Activated B cell treated with CpG ODN at 0.5 μM for 24 hours (primary cell): Measurements from ENCODE around the gene CDC42EP1. TPM values are rescaled to one million over a fixed set of nuclear protein-coding genes. Genes with fewer than 3 reads are reported as not detected.
"Not testable (repeated sequence)": the region's sequence is repeated elsewhere in the genome, so short reads cannot be mapped to it uniquely, and the experiment has no call there.

Experiments used
- ATAC-seq: fragments of 200-7000 bp; cut with Tn5 transposase; one replicate; pipeline ENCODE4 v1.10.0; 2021; ENCODE audit warnings: low read depth, mild to moderate bottlenecking, moderate library complexity
- CTCF ChIA-PET: fragments of 350-600 bp; sonication (Branson Sonifier 250); formaldehyde crosslinking; loops from one replicate; lab custom pipeline; 2021; ENCODE audit warnings: antibody characterized with exemption; lab: Charles Lee
- POLR2A ChIA-PET: fragments of 350-600 bp; sonication (Branson Sonifier 250); formaldehyde crosslinking; loops from one replicate; lab custom pipeline; 2021; ENCODE audit warnings: antibody characterized with exemption; lab: Charles Lee
- DNase-seq: peaks from one replicate; pipeline ENCODE4 v3.0.0; 2022
- H3K27ac Mint-ChIP-seq: one replicate; pipeline ENCODE4 v1.8.0; 2020; ENCODE audit warnings: mixed read lengths
- H3K27me3 Mint-ChIP-seq: one replicate; pipeline ENCODE4 v1.8.0; 2021; ENCODE audit warnings: mixed read lengths
- H3K36me3 Mint-ChIP-seq: one replicate; pipeline ENCODE4 v1.8.0; 2021; ENCODE audit warnings: low read depth, mixed read lengths
- H3K4me1 Mint-ChIP-seq: one replicate; pipeline ENCODE4 v1.8.0; 2021; ENCODE audit warnings: mixed read lengths
- H3K4me3 Mint-ChIP-seq: one replicate; pipeline ENCODE4 v1.8.0; 2020; ENCODE audit warnings: mild to moderate bottlenecking, mixed read lengths
- H3K9me3 Mint-ChIP-seq: one replicate; pipeline ENCODE4 v1.8.0; 2020; ENCODE audit warnings: mixed read lengths
- intact Hi-C: fragments of 100-400 bp; cut with micrococcal nuclease; formaldehyde crosslinking; loops from one replicate; pipeline ENCODE4 v1.15.1; 2024
- total RNA-seq: library from RNA; stranded (reverse); gene quantifications from 2 replicates; pipeline ENCODE4 v1.2.3, GENCODE V29; 2022
- TF ChIP-seq, protein P1 (sequence below): fragments of 200-600 bp; IDR thresholded peaks from one replicate; pipeline ENCODE4 v1.8.0; 2022; ENCODE audit warnings: antibody characterized with exemption, mild to moderate bottlenecking

CDC42EP1 gene
- total RNA-seq, 1 donor from 2014 or later: not detected

DNA sequence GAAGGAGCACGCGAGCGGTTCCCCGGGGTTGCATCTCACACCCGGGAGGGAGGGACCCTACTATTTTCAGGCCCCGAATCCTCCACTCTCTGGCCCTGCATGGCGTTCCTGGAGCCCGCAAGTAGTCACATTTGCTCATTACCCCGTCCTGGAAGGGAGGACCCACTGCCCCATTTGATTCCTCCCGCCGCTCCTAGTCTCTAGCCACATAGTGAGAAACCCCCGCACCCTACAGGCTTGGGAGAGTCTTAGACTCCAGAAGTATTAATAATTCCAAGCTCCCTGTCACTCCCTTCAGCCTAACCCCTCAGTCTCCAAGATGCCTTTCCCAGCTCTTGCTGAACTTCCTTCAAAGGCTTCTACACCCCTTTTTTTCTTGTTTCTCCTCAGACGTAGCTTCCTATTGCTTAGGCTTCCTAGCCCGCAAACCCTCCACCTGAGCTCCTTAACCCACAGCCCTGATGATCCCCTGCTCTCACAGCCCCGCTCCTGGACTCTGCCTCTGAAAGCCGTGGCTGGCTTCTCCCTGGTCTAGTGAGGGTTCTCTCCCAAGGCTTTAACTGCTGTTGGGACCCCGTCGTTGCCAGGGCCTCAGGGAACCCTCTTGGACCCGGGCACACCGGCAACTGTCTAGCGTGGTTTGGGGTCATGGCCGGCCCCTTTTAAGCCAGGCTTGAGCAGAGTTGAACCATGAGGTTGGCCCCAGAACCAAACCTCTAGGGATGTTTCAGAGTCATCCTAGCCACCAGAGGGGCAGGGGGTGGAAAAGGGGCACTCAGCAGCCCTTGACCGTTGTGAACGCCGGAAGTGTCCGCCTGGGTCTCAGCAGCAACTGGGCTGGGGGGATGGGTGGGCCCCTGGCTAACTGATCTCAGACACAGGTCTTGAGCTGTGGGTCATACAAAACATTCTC, 49.2 kb downstream of the CDC42EP1 start:
- TF ChIP-seq, protein P1, sequence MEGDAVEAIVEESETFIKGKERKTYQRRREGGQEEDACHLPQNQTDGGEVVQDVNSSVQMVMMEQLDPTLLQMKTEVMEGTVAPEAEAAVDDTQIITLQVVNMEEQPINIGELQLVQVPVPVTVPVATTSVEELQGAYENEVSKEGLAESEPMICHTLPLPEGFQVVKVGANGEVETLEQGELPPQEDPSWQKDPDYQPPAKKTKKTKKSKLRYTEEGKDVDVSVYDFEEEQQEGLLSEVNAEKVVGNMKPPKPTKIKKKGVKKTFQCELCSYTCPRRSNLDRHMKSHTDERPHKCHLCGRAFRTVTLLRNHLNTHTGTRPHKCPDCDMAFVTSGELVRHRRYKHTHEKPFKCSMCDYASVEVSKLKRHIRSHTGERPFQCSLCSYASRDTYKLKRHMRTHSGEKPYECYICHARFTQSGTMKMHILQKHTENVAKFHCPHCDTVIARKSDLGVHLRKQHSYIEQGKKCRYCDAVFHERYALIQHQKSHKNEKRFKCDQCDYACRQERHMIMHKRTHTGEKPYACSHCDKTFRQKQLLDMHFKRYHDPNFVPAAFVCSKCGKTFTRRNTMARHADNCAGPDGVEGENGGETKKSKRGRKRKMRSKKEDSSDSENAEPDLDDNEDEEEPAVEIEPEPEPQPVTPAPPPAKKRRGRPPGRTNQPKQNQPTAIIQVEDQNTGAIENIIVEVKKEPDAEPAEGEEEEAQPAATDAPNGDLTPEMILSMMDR: no peak
- Mint-ChIP-seq H3K4me1 (peaks cover 41% of the 10 kb centered on the region), H3K27ac (peak overlapping the region; percentile 88), H3K4me3 (peak overlapping the region; percentile 90), H3K36me3 (peaks cover 7% of the 10 kb centered on the region), H3K27me3 (peaks cover 12% of the 10 kb centered on the region), H3K9me3 (no peaks in the 10 kb centered on the region)
- no peak for DNase-seq
- ChIA-PET CTCF (interaction anchor here (1.1 to 4.8 kb wide), 12 partner anchors 8 to 293 kb away, joined by 3 to 50 read pairs (median 10); partner anchors contain the start of genes GCAT and LGALS1), POLR2A (interaction anchor here (0.6 to 5.9 kb wide), 16 partner anchors 9 to 234 kb away, joined by 3 to 104 read pairs (median 20); partner anchors contain the start of genes ANKRD54, LGALS1, MFNG and NOL12)
- intact Hi-C loops: loop anchor here (1.0 to 10.0 kb wide), 4 partner anchors 198 to 1265 kb away; partner anchors contain the start of genes C22orf23, CBX6, DDX17 and GCAT
- no peak for ATAC-seq

DNA sequence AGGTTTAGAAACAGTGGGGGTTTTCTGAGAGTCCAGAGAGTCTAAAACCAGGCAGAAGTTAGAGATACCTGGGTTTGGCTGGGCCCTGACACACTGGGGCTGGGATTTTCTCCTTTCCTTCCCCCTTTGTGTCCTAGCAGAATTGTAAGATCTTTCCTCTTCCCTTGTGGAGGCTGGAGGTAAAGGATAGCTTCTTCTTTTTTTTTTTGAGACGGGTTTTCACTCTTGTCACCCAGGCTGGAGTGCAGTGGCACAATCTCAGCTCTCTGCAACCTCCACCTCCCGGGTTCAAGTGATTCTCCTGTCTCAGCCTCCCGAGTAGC, 49.8 kb downstream of the CDC42EP1 start:
- ATAC-seq, DNase-seq, intact Hi-C loops, H3K9me3 Mint-ChIP-seq: not testable (repeated sequence)
- Mint-ChIP-seq H3K27me3 (peaks cover 12% of the 10 kb centered on the region), H3K27ac (peak overlapping the region; percentile 88), H3K4me3 (peak overlapping the region; percentile 90), H3K36me3 (peaks cover 12% of the 10 kb centered on the region), H3K4me1 (peaks cover 41% of the 10 kb centered on the region)
- ChIA-PET POLR2A (interaction anchor here (0.6 to 5.9 kb wide), 11 partner anchors 9 to 124 kb away, joined by 3 to 104 read pairs (median 36); partner anchors contain the start of genes LGALS1, MFNG, NOL12 and PDXP), CTCF (interaction anchor here (1.4 to 4.8 kb wide), 4 partner anchors 15 to 33 kb away, joined by 3 to 50 read pairs (median 16); no protein-coding TSS in a partner anchor)

DNA sequence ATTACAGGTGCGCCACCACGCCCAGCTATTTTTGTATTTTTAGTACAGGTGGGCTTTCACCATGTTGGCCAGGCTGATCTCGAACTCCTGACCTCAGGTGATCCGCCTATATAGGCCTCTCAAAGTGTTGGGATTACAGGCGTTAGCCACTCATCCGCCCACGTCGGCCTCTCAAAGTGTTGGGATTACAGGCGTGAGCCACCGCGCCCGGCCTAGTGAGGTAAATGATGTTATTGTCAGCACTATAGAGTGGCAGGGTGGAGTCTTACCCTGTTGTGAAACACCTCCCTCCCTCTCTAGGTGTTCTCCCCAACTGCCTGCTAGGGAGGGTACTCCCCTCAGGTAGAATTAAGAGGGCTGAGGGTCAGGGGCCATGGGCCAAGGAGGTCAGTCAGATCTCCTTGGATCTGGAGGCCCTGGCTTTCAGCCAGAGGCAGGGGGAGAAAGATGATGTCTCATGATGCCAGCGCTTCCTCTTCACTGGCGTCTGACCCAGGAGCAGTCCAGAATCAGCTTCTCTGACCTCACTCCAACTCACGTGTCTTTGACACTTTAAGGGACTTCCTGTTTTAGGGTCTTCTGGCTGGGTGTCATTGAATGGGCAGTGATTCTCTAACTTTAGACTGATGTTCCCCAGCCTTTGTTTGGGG, 50.3 kb downstream of the CDC42EP1 start:
- H3K4me3 Mint-ChIP-seq: peak overlapping the region; percentile 90
- ChIA-PET POLR2A (interaction anchor here (2.9 to 5.9 kb wide), 9 partner anchors 8 to 125 kb away, joined by 17 to 104 read pairs (median 54); partner anchors contain the start of genes LGALS1, MFNG and PDXP), CTCF (interaction anchor here (1.4 to 4.8 kb wide), 3 partner anchors 15 to 26 kb away, joined by 3 to 26 read pairs (median 6); no protein-coding TSS in a partner anchor)
- ATAC-seq: no peak
- no peak for DNase-seq
- peaks cover 12% of the 10 kb centered on the region for H3K36me3 Mint-ChIP-seq
- peak overlapping the region; percentile 66 for H3K27ac Mint-ChIP-seq
- peaks cover 41% of the 10 kb centered on the region for H3K4me1 Mint-ChIP-seq
- intact Hi-C loops: no loop called here
- H3K27me3 Mint-ChIP-seq: peaks cover 8% of the 10 kb centered on the region
- H3K9me3 Mint-ChIP-seq: no peaks in the 10 kb centered on the region
- TF ChIP-seq, protein P1: no peak

DNA sequence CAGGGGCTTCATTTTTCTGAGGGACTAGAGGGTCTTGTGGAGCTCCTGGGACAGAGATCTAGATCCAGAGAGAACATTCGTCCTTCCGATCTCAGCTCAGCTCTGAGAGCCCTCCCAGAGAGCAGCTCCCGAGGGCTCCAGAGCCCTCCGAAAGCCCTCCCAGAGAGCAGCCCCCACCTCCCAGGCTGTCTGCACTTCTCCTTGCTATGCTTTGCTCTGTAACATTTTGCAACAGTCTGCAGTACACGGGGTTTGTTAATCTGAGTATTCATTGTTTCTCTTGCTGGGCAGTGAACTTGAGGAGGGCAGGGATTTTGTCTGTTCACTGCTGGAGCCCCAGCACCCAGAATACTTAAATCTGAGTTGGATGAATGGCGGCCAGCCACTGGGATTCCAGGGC, 50.9 kb downstream of the CDC42EP1 start:
- Mint-ChIP-seq H3K27ac (peak overlapping the region; percentile 66), H3K36me3 (peaks cover 18% of the 10 kb centered on the region), H3K4me3 (no peak overlapping the region), H3K27me3 (peaks cover 3% of the 10 kb centered on the region), H3K9me3 (no peaks in the 10 kb centered on the region), H3K4me1 (peaks cover 43% of the 10 kb centered on the region)
- intact Hi-C loops: no loop called here
- ATAC-seq (no peak), DNase-seq (no peak)
- ChIA-PET POLR2A (interaction anchor here (0.6 to 5.9 kb wide), 5 partner anchors 15 to 338 kb away, joined by 3 to 104 read pairs (median 78); partner anchors contain the start of gene LGALS1), CTCF (interaction anchor here (1.1 to 1.7 kb wide), 2 partner anchors 32 to 70 kb away, joined by 3 to 6 read pairs; no protein-coding TSS in a partner anchor)
- TF ChIP-seq, protein P1: no peak
